Lower lobe of right lung (tissue), 2 donors: ENCODE measurements around the gene TTLL11. TPM values are rescaled to one million over a fixed set of nuclear protein-coding genes. Genes with fewer than 3 reads are reported as not detected.

ENCODE experiments used
- ATAC-seq, 2 donors: fragments of 200-7000 bp; cut with Tn5 transposase; one replicate each; pipeline ENCODE4 v1.9.1; 2020 to 2022; ENCODE audit warnings: mild to moderate bottlenecking in 2 of 2, moderate library complexity in 2 of 2
- DNase-seq: peaks from one replicate; pipeline ENCODE4 v3.0.0-alpha.2; 2020
- H3K27ac ChIP-seq: fragments of 200-600 bp; one replicate; pipeline ENCODE4 v1.8.0; 2022
- H3K27me3 ChIP-seq: fragments of 200-600 bp; one replicate; pipeline ENCODE4 v1.8.0; 2022; ENCODE audit warnings: low read depth
- H3K36me3 ChIP-seq: fragments of 200-600 bp; one replicate; pipeline ENCODE4 v1.8.0; 2022; ENCODE audit warnings: mild to moderate bottlenecking
- H3K4me1 ChIP-seq: fragments of 200-600 bp; one replicate; pipeline ENCODE4 v1.8.0; 2022
- H3K4me3 ChIP-seq: fragments of 200-600 bp; one replicate; pipeline ENCODE4 v1.8.0; 2022; ENCODE audit warnings: mild to moderate bottlenecking
- H3K9me3 ChIP-seq: fragments of 200-600 bp; one replicate; pipeline ENCODE4 v1.8.0; 2022
- intact Hi-C: fragments of 100-400 bp; cut with DNase I; formaldehyde crosslinking; loops from one replicate; pipeline ENCODE4 v1.11.0; 2022
- total RNA-seq: library from RNA; stranded (reverse); fragmentation: NEBNext Ultra II Directional; extraction: Animal tissue kit (Norgen Biotek cat#: 25700); gene quantifications from one replicate; pipeline ENCODE4 v1.2.1, GENCODE V29; 2021
- TF ChIP-seq, protein P1 (sequence below): fragments of 200-600 bp; IDR thresholded peaks from one replicate; pipeline ENCODE4 v1.8.0; 2022; ENCODE audit warnings: antibody characterized with exemption, mild to moderate bottlenecking
- donor health status: DM: no; HTN: yes; CAD: no; lungs with severe emphysema.

The TTLL11 gene
- total RNA-seq, 1 donor from 2014 or later = 11.7 TPM

DNA sequence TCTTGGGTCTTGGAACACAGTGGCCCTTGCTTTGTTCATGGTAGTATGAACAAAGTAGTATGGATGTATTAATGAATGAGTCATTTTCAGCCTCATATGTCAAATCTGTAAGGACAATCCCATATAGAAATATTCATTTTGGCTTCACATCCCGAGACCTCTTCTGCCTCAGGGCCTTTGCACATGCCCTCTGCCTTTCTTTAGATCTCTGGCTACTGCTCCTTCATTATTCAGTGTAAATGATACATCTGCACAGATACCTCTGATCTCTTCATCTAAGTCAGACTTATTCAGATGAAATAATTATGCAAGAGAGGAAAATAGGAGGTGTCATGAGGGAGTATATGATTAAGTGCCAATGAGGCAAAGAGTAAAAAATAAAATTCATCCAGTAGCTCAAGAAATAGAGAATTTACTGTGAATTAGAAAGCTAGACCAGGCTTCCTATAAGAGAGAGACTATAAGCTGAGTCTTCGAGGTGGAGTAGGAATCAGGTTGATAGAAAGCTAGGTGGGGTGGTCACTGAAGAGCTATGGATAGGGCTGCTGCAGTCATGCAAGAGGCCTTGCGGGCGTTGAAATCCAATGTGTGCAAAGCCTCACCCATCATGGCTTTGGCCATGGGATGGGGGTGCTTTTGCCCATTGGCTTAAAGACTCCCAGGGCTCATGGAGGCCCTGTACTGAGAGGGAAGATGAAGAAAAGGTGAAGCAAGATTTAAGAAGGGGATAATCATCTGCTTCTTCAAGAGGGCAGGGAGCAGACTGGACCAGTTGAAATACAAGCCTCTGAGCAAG is 3.7 kb upstream of the TTLL11 start:
- Histone ChIP-seq H3K27ac (no peak overlapping the region), H3K4me1 (peaks cover 20% of the 10 kb centered on the region), H3K36me3 (no peaks in the 10 kb centered on the region), H3K27me3 (no peaks in the 10 kb centered on the region), H3K9me3 (no peaks in the 10 kb centered on the region), H3K4me3 (no peak overlapping the region)
- TF ChIP-seq, protein P1, sequence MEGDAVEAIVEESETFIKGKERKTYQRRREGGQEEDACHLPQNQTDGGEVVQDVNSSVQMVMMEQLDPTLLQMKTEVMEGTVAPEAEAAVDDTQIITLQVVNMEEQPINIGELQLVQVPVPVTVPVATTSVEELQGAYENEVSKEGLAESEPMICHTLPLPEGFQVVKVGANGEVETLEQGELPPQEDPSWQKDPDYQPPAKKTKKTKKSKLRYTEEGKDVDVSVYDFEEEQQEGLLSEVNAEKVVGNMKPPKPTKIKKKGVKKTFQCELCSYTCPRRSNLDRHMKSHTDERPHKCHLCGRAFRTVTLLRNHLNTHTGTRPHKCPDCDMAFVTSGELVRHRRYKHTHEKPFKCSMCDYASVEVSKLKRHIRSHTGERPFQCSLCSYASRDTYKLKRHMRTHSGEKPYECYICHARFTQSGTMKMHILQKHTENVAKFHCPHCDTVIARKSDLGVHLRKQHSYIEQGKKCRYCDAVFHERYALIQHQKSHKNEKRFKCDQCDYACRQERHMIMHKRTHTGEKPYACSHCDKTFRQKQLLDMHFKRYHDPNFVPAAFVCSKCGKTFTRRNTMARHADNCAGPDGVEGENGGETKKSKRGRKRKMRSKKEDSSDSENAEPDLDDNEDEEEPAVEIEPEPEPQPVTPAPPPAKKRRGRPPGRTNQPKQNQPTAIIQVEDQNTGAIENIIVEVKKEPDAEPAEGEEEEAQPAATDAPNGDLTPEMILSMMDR = no peak
- DNase-seq (no peak), ATAC-seq (no peak)
- intact Hi-C loops = no loop called here

GRCh38 chr9:122095010-122095767 is 2.1 kb upstream of the TTLL11 start:
- peaks cover 36% of the 10 kb centered on the region for H3K4me1 ChIP-seq
- H3K36me3 ChIP-seq = no peaks in the 10 kb centered on the region
- ATAC-seq (no peak), DNase-seq (no peak)
- H3K27me3 ChIP-seq = no peaks in the 10 kb centered on the region
- H3K4me3 ChIP-seq = no peak overlapping the region
- TF ChIP-seq, protein P1 = peak; percentile 68
- no peak overlapping the region for H3K27ac ChIP-seq
- intact Hi-C loops = no loop called here
- H3K9me3 ChIP-seq = no peaks in the 10 kb centered on the region

- Histone ChIP-seq H3K36me3 (no peaks in the 10 kb centered on the region), H3K4me3 (peak overlapping the region; percentile 97), H3K27me3 (no peaks in the 10 kb centered on the region), H3K4me1 (peaks cover 36% of the 10 kb centered on the region), H3K9me3 (no peaks in the 10 kb centered on the region), H3K27ac (peak overlapping the region; percentile 77)
- TF ChIP-seq, protein P1 = no peak
- DNase-seq (no peak), ATAC-seq (no peak)
- intact Hi-C loops = no loop called here
Measured at GRCh38 chr9:122091682-122092592, 1.2 kb downstream of the TTLL11 start.

DNA sequence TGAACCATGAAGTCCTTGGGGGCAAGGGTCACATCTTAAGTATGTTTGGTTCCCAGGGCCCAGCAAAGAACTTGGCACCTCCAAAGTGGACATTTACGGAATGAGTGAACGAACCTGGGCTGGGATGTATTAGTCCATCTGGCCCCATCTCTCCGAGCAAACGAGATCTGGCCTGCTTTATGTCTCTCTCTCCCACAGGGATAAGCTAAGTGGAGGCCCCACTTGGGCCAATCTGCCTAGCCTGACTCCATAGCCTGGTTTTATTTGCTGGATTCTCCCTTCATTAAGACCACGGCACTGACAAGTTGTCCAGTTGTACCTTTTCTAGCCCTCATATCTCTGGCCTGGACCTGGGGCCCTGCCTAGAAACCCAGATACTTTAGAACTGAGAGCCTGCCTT is 2.1 kb downstream of the TTLL11 start:
- no peak overlapping the region for H3K4me3 ChIP-seq
- DNase-seq = no peak
- no peak for ATAC-seq
- H3K4me1 ChIP-seq = peaks cover 36% of the 10 kb centered on the region
- no peaks in the 10 kb centered on the region for H3K36me3 ChIP-seq
- H3K27me3 ChIP-seq = no peaks in the 10 kb centered on the region
- intact Hi-C loops = no loop called here
- H3K27ac ChIP-seq = no peak overlapping the region
- no peaks in the 10 kb centered on the region for H3K9me3 ChIP-seq
- TF ChIP-seq, protein P1 = no peak

DNA sequence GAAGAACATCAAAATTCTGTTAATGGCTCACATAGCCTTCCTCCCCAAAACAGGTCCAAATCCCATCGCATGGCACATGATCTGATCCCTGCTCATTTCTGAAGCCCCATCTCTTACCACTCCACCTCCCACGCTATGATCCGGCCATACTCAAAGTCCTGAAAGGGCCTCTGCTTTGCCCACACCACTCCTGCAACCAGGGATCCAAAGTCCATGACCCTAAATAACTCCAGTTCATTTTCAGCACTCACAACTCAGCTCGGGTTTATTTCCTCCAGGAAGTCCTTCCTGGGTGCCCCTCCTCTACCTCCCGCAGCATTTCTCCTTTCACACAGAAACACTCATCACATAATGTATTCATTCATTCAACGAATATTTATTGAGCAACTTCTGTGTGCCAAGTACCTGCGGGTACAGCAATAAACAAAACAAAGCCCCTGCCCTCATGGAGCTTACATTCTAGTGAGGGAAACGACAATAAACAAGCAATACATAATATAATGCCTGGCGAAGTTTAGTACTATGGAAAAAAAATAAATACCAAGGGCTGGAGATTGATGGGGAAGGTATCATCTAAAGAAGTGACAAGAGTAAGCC is 2.7 kb downstream of the TTLL11 start:
- TF ChIP-seq, protein P1 = no peak
- ATAC-seq (no peak), DNase-seq (no peak)
- H3K9me3 ChIP-seq = no peaks in the 10 kb centered on the region
- no peaks in the 10 kb centered on the region for H3K36me3 ChIP-seq
- no peaks in the 10 kb centered on the region for H3K27me3 ChIP-seq
- no peak overlapping the region for H3K4me3 ChIP-seq
- no peak overlapping the region for H3K27ac ChIP-seq
- peaks cover 35% of the 10 kb centered on the region for H3K4me1 ChIP-seq
- intact Hi-C loops = no loop called here
